ENCODE data around the gene CDCA7L.

GRCh38 chr7:21980926-21981500 lies 35.3 kb upstream of the CDCA7L start:
- TF ChIP-seq CTCF (IDR thresholded peaks at IDR 0.05) (no peak), POLR2A (IDR thresholded peaks at IDR 0.05) (no peak)

All from testis (tissue), 2 donors.